Right ventricle myocardium superior (tissue), 1 donor: Measurements from ENCODE around the gene PROM1. TPM values are rescaled to one million over a fixed set of nuclear protein-coding genes. Genes with fewer than 3 reads are reported as not detected.

Experiments used
- ATAC-seq: fragments of 200-7000 bp; cut with Tn5 transposase; one replicate; pipeline ENCODE4 v1.9.1; 2020; ENCODE audit warnings: mild to moderate bottlenecking; ENCODE audit not compliant: poor library complexity
- DNase-seq: peaks from one replicate; pipeline ENCODE4 v3.0.0-alpha.2; 2020
- intact Hi-C: fragments of 100-400 bp; cut with DNase I; formaldehyde crosslinking; loops from one replicate; pipeline ENCODE4 v1.11.2; 2022
- total RNA-seq: library from RNA; stranded (reverse); fragmentation: NEBNext Ultra II Directional; extraction: Animal tissue kit (Norgen Biotek cat#: 25700); gene quantifications from one replicate; pipeline ENCODE4 v1.2.1, GENCODE V29; 2021
- donor health status: DM: no; HTN: yes; CAD: no; lungs with severe emphysema.

Gene PROM1
- total RNA-seq, 1 donor from 2014 or later = 2.1 TPM

DNA sequence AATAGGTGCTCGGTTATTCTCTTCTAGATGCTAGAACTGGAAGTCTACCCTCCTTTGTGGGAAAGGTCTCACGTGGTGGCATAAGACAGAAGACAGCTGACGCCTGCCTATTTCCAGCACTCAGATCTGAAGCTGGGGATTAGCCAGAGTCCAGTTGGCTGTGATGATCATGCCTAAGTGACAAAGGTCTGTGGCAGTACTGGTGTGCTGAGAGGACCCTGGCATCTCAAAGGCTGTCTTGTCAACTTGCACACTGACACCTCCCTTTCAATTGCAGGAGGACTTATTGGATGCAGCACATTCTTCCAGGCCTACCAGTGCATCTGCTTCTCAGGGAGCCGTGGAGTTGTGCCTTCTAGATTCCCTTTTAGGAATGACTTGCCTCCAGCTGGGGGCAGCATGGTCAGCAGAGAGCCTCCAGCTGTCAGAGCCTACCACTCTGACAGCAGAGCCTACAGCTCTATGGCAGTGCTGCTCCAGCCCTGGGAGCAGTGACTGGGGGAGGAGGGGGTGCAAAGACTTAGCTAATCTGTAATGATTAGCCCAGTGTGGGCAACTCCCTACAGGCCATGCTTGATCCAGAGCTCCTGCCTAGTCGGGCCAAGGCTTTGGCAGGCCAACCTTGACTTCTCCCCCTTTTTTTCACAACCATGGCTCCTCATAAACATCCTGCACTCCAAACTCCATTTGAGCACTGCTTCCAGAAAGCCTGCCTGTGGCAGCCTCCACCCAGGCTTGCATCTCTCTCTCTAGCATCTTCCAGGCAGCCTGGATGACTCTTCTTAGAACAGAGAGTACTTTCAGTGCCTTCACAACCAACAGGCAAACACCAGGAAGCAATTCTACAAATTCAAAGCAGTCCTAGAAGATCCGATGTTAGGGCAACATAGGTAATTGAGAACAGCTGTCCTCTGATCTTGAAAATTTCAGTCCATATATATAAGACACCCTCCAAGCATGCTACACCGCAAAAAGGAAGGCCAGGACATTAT lies 107.1 kb downstream of the PROM1 start:
- no peak for DNase-seq
- intact Hi-C loops = no loop called here

DNA sequence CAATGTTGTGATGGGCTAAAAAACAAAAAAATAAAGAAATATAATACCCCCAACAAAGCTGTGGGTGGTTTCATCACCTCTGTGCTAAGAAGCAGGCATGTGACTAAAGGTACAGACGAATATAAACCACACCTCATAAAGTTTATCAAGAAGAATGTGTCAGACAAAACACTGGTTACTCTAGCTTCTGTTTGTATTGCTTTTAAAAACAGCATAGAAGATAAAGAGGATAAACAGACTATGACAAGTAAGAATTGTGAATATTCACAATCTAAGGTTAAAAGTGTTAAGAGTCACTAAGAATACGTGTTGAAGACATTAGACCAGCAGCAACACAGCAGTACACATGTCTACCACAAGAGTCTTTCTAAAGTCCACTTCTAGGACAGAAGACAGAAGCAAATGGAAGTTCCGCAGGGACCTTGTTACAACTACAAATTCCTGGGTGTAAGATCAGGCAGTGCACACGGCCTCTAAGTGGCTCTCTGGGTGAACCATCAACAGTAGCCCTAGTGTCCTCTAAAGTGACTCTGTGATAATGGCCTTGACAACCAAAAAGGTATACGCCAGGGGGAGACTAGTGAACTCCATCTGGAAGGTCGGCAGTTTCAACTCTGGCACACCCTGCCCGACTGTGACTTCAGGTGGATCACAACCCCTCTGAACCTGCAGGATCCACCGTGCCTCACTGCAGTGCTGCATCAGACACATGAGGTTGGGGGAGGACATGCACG lies 112.6 kb downstream of the PROM1 start:
- ATAC-seq = no peak
- no peak for DNase-seq
- intact Hi-C loops = no loop called here

More for the DNA sequence above, 107.1 kb downstream of the PROM1 start:
- peak; percentile 89 for ATAC-seq

DNA sequence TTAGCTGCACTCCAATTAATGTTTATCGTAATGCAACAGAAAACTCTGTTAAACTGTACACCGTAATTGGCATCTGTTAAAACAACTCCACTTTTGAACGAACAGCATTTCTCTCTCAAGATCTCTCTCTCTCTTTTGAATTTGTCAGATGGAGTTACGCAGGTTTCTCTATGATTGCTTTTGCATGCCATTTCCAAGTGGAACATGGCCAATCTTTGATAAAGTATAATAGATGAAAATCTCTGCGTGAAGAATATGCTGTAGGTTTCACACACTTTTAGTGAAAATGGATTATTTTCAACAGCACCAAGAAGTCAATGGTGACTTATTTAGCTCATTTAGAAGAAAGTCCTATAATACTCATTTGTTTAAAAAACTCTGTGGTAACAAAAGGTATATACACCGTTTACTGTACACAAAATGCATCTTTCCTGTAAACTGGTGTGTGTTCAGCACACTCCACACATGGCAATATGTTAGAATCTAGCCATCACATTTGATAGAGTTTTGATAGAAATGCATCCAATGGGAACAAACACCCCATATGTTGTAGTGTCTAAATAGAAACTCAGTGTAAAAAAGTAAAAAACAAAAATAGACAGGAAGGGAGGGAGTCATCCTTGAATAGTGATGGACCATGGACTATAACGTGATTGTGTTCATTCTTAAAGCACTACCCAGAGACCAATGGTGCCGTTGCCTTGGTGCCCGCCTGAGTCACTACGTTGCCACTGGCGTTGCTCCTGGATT lies 115.1 kb downstream of the PROM1 start:
- intact Hi-C loops = no loop called here

DNA sequence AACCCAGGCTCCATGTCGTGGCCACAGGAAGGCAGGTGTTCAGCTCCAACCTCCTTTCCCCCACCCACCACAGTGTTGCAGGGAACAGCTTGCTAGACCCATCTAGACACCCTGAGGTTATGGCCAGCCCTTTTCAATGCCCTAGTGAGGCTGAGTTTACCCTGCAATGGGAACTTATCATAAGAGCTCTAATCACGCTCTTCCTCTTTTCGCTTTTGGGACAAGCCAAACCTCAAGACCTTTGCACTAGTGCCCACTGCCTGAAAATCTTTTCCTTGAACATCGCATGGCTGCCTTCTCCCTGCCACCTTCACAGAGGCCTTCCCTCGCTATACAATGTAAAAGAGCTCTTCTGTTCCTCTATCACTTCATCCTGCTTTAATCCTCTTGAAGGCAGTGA lies 118.5 kb downstream of the PROM1 start:
- DNase-seq (no peak), ATAC-seq (no peak)
- intact Hi-C loops = no loop called here

More for the DNA sequence above, 115.1 kb downstream of the PROM1 start:
- DNase-seq (no peak), ATAC-seq (no peak)

DNA sequence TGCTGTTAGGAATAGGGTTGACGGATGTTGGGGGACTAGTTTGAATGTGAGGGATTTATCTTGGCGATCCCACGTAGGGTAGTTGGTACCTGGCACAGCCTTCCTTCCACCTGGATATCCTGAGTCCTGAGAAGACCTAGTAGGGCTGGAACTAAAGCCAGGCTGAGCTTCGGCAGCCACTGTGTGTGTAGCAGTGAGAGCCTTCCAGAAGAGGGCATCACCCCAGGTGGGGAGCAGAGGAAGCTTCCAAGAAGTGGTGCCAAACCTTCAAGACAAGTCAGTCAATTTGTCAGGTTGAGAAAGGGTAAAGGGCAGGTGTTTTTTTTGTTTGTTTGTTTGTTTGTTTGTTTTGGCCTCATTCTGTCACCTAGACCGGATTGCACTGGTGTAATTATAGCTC lies 119.7 kb downstream of the PROM1 start:
- DNase-seq (no peak), ATAC-seq (no peak)
- intact Hi-C loops = no loop called here

DNA sequence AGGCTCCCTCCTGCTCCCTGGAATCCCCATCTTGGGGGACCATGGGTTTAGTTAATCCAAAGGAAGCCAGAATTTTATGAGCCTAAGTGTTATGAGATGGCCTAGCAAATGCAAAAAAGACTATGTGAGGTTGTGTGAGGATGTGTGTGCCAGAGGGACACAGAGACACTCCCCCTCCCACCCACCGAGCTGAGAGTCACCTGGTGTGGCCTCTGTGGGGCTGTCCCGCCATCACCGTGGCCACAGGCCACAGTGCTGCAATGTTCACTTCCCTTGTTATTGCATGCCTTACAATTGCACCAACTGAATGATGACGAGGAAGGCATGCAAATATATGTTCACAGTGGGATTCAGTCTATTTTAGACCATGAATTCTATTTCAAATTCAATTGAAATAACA lies 120.2 kb downstream of the PROM1 start:
- DNase-seq = no peak
- intact Hi-C loops = no loop called here
- no peak for ATAC-seq

DNA sequence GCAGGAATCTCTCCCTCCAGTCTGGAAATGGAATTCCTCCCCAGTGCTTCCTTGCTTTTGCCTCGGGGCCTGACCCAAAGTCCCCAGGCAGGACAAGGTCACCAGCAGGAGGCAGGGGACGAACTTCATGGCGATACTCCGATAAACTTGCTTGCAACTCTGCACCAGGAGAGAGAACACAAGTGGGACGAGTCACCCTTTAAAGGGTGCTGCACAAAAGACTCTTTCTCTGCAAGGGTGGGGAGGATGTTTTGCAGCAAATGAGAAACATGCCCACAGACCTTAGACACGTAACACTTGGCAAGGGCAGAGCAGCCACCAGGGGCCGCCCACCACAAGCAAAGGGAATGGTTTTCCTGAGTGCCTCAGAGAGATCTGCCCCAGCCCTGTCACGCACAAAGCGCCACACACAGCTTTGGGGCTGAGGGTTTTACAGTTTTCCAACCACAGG lies 120.8 kb downstream of the PROM1 start, which contains the start of gene FGFBP2:
Gene FGFBP2 (minus strand): TSS at position 175 of the 451 bp plus-strand sequence. CDS start 46 bp downstream, at position 129.
- ATAC-seq = peak; percentile 83

DNA sequence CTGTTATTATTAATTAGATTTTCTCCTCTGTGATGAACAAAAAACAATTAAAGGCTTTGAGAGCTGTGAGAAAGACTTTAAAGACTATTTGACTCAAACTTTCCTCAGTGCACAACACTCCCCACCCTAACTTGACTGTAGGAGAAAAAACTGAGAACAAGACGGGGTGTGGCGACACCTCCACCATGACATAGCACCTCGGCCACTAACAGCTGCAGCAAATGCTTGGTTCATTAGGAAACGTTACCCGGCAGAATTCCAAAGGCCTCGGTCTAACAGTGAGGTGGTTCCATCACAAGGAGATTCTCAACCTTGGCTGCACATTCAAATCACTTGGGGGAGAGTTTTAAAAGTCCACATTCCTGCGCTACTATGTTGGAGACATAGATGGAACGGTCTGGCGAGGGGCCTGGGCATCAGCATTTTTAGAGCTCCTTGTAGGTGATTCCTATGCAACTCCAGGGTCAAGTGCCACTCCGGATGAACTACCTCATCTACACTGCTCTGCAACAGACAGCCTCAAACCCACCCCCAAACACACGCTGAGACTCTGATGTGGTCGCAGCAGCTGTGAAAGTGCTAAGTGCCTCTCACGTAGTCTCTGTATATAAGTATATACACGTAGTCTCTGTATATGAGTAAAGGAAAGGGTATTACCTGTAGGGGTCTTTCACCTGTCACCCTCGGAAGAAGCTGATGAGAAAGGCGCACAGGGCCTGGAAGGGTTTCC lies 121.9 kb downstream of the PROM1 start:
- peak; percentile 50 for ATAC-seq

More for the DNA sequence above, 120.8 kb downstream of the PROM1 start, which contains the start of gene FGFBP2:
- intact Hi-C loops = no loop called here
- peak; percentile 61 for DNase-seq

DNA sequence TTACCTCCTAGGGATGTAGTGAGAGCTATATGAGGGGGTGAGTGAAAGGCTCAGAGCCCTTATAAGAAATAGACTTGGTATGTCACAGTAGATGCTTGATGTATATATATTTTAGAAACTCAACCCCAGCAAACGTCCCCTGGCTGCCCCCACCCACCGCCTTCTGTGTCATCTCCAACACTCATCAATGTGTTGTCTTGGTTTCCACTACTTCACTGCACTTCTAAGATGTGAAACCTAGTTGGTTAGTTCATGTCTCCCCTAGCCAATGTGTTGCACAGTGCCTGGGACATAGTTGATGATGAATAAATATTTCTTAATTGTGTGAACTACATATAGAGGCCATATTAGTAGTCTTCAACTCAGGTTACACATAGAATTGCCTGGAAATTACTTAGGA lies 125.3 kb downstream of the PROM1 start:
- DNase-seq (no peak), ATAC-seq (no peak)
- intact Hi-C loops = loop anchor here (5.0 kb wide), 3 partner anchors 76 to 226 kb away; no protein-coding TSS in a partner anchor

More for the DNA sequence above, 121.9 kb downstream of the PROM1 start:
- no peak for DNase-seq
- intact Hi-C loops = no loop called here

DNA sequence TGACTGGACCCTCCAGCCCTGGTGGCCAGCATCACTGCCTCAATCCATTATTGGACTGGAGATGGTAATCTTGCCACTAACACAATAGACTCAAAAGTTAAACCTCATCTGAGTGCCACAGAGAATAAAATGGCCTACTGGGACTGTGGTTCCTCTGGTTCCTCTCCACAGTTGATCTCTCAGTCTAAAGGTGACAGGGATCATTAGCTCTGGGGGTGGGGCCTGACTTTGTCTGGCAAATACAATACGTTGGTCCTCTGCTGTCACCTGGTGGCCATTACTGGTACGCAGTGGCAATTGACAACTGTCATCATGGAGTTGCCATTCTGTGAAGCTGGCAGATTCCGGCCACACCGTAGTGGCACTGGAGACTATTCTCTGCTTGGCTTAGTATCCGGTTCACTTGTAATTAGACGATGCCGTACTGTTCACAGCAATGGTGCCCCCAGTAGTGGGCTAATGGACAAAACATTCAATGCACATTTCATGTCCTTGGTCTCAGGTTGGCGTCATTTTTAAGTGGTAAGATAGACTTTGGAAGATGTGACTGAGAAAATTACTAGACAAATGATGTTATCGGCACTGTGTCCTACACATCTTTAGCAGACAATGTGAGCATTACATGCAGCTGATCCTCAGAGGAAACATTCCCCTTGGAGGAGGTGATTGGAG lies 127.5 kb downstream of the PROM1 start:
- intact Hi-C loops = loop anchor here (5.0 kb wide), 3 partner anchors 74 to 224 kb away; no protein-coding TSS in a partner anchor
- peak; percentile 94 for ATAC-seq
- DNase-seq = peak; percentile 80

DNA sequence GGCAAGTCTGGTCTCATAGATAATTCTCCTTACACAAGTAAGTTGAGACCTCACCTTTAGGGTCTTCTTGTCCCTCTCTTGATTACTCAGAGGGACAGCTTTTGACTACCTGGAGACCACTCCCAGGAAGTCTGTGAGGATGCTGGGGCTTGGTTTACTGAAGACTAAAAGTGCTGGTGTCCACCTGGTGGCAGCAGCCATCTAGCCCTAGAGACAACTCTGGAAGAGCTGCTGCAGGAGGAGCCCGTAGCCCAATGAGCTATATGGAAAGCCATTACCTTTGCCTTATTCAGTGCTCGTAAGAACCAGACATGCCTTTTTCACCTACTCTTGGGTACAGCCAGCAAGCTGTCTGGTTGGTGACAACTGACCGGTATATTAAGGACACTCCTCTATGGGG lies 128.2 kb downstream of the PROM1 start:
- DNase-seq = no peak
- ATAC-seq = peak; percentile 18
- intact Hi-C loops = loop anchor here (5.0 kb wide), 3 partner anchors 73 to 223 kb away; no protein-coding TSS in a partner anchor

DNA sequence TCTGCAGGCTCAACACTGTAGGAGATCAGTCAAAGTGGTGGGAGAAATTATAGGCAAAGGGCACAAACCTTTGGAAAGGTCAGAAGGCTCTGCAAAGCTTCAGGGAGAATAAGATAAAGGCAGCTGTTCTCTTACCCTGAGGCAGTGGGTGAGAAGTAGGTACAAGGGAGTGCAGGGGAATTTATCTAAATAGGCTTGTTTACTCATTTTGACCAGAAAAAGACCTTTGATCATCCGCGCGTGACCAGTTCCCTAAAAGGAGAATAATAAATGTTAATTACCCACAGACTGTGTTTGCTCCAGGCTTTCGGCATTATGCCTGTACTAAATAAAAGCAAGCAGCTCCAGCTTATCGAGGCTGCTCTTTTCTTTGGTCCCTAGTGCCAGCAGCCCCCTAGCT lies 130.2 kb downstream of the PROM1 start:
- intact Hi-C loops = no loop called here
- ATAC-seq (no peak), DNase-seq (no peak)

DNA sequence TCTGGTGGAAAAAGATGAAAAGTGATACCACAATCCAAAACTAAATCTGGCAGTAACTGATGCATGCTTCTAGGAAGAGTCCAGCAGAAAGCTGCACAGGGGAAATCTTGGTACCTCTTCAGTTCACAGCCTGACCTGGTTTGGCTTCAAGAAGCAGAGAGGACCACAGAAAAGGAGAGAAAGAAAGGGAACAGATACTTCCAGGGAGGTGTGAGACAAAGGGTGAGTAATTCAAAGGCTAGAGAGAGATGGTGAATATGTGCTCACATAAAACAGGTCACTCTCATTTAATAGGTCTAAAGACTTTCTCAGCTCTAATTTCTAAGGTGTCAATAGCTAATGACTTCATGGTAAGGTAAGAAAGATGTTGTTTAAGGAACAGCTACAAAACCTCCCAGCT lies 132.0 kb downstream of the PROM1 start:
- ATAC-seq (no peak), DNase-seq (no peak)
- intact Hi-C loops = no loop called here

DNA sequence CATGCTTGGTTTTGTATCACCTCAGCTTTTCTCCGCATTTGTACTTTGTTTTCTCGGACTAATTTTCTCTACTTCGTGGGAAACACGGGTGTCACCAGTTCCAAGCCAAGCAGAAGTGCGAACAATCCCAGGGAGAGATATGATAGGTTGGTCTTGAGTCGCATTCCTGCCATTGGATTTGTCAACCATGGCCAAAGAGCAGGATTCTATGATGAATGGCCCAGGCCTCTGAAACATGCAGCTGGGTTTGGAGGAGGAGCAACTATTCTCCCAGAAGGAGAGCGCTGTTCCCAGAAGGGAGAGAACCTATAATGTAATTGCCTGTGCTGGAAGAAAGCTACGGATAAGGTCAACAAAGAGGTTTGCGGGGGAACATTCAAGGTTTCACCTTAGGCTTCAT lies 135.0 kb downstream of the PROM1 start:
- intact Hi-C loops = no loop called here
- DNase-seq (no peak), ATAC-seq (no peak)

DNA sequence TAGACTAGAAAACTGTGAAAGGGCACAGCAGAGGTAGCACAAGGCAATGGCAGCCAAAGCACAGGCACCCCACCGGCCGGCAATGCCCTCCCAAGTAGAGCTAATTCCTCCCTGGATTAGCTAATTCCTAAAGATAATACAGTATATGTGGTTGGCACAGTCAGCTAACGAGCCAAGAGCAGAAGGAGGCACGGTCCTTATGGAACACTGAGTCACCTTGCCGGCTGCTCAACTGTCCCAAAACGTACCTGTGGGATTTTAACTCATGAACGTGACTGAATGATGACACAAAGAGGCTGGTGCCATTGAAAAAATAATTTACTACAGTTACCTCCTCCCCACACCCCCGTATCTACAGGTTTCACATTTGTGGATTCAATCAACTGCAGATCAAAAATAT lies 136.1 kb downstream of the PROM1 start:
- no peak for ATAC-seq

DNA sequence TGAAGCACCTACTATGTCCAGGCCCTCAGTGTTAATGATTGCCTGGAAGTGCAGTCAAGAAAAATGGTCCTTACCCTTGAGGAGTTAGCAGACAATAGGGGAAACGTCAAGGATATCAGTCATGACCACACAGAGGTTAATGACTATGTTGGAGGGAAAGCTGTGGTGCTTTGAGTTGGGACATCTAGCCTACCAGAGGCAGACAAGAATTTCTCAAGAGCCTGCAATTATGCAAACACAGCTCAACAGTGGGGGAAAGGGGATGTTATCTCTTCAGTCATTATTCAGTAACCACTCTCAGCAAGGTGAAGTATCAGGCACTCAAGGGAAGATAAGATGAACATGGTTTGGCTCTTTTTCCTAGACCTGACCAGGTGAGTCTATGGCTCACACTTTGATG lies 138.3 kb downstream of the PROM1 start:
- intact Hi-C loops = no loop called here
- DNase-seq (no peak), ATAC-seq (no peak)

More for the DNA sequence above, 136.1 kb downstream of the PROM1 start:
- intact Hi-C loops = no loop called here
- no peak for DNase-seq

DNA sequence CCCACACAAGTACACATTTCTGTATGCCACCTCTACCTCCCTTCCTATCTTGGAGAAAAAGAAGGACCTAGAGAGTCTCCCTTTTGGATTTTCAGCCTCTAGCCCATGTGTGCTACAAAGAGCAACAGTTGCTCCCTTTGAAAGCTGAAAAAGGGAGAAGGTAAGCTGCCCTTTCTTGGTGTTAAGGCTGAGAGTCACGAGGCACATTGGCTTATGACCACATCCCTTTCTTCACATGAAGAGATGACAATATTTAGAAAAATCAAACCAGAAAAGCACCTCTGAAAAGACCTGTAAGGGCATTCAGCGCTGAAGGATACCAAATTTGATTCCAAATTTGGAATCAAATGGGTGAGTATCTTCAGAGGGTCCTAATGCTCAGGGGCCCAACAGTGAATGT lies 138.9 kb downstream of the PROM1 start:
- DNase-seq (no peak), ATAC-seq (no peak)
- intact Hi-C loops = no loop called here
